ENCODE measurements around the gene TSHZ3.

TSHZ3 gene

GRCh38 chr19:31261603-31262212 is 87.5 kb downstream of the TSHZ3 start:
- no peak for DNase-seq

GRCh38 chr19:31261019-31261602 is 88.1 kb downstream of the TSHZ3 start:
- no peak for DNase-seq

- DNase-seq, result no peak
These were observed 88.9 kb downstream of the TSHZ3 start for GRCh38 chr19:31260171-31260933.

GRCh38 chr19:31258211-31259052 is 90.8 kb downstream of the TSHZ3 start:
- DNase-seq, result no peak

- no peak for DNase-seq
These were observed 91.7 kb downstream of the TSHZ3 start for GRCh38 chr19:31257426-31258130.

- no peak for DNase-seq
These were observed 92.2 kb downstream of the TSHZ3 start for GRCh38 chr19:31257025-31257424.

GRCh38 chr19:31256593-31256960 is 92.7 kb downstream of the TSHZ3 start:
- DNase-seq, result no peak

GRCh38 chr19:31255831-31256592 is 93.2 kb downstream of the TSHZ3 start:
- DNase-seq, result no peak

GRCh38 chr19:31255174-31255799 is 93.9 kb downstream of the TSHZ3 start:
- no peak for DNase-seq

GRCh38 chr19:31254611-31255010 is 94.6 kb downstream of the TSHZ3 start:
- no peak for DNase-seq

- no peak for DNase-seq
These were observed 95.1 kb downstream of the TSHZ3 start for GRCh38 chr19:31254180-31254551.

GRCh38 chr19:31253526-31254179 is 95.6 kb downstream of the TSHZ3 start:
- no peak for DNase-seq

- DNase-seq, result no peak
These were observed 96.8 kb downstream of the TSHZ3 start for GRCh38 chr19:31252441-31252840.

GRCh38 chr19:31249217-31249616 is 100.0 kb downstream of the TSHZ3 start:
- no peak for DNase-seq

GRCh38 chr19:31235806-31236205 is 113.4 kb downstream of the TSHZ3 start:
- no peak for DNase-seq

GRCh38 chr19:31233295-31233800 is 115.9 kb downstream of the TSHZ3 start:
- no peak for DNase-seq

GRCh38 chr19:31232871-31233270 is 116.4 kb downstream of the TSHZ3 start:
- no peak for DNase-seq

GRCh38 chr19:31232180-31232579 is 117.1 kb downstream of the TSHZ3 start:
- DNase-seq, result no peak

- no peak for DNase-seq
These were observed 118.0 kb downstream of the TSHZ3 start for GRCh38 chr19:31231237-31231636.

GRCh38 chr19:31226151-31226935 is 122.9 kb downstream of the TSHZ3 start:
- DNase-seq, result no peak

Data from activated effector memory CD4-positive, alpha-beta T cell treated with anti-CD3 and anti-CD28 coated beads, Interleukin-2, amount 50 U/mL, for 16 hours (primary cell).